HG03280 (cell line): ENCODE data around the gene EEIG2.
"Not testable (repeated sequence)": the region's sequence is repeated elsewhere in the genome, so short reads cannot be mapped to it uniquely, and the experiment has no call there.

Source experiments
- ATAC-seq: cut with Tn5 transposase; IDR thresholded peaks from one replicate; pipeline ENCODE4 v1.9.1; 2021; ENCODE audit warnings: mild to moderate bottlenecking, moderate library complexity; ENCODE audit not compliant: unreplicated experiment

Gene EEIG2

DNA sequence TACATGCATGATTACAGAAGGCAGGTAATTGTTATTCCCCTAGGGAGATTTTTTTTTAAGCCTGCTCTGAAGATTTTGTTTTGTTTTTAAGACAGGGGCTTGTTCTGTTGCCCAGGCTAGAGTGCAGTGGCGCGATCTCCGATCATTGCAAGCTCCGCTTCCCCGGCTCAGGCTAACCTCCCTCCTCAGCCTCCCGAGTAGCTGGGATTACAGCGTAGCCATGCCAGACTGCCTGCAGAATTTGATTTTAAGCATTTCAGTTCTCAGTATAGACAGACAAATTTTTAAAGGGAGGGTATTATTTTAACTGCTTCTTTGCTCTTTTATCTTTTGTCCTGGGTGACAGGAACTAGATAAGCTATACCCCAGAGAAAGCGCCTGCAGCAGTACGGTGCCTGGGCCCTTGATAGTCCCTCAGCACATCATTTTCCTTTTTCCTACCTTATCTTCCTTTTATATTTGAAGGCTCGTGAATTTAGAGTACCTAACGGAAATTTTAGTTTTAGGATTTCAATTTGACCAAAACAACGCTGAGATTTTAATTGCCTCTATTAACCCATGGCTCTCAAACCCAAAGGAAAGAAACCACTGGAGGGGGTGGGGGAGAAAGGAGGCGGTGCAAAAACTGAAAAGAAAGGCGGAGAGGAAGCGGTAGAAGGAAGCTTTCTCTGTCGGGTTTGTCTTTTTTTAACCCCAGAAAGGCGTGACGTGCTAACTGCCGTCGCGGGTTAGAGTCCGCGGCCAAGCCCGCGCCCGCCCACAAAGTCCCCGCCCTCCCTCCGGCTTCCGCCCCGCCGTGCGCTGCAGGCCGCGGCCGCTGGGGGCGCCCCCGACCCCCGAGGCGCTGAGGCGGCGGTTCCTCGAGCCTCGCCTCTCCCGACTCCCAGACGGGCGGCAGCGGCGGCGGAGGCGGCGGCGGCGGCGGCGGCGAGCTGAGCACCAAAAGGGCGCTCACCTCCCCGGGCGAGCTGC is at the start of gene EEIG2:
Gene EEIG2, plus strand, starts transcription at position 886 of the 972 bp plus-strand sequence. CDS start 329 bp downstream, outside the sequence.
- peak; percentile 89 for ATAC-seq

GRCh38 chr1:108511764-108512163 is 48.1 kb upstream of the EEIG2 start:
- ATAC-seq = no peak

- ATAC-seq = no peak
Measured at GRCh38 chr1:108512239-108513043, 47.5 kb upstream of the EEIG2 start.

DNA sequence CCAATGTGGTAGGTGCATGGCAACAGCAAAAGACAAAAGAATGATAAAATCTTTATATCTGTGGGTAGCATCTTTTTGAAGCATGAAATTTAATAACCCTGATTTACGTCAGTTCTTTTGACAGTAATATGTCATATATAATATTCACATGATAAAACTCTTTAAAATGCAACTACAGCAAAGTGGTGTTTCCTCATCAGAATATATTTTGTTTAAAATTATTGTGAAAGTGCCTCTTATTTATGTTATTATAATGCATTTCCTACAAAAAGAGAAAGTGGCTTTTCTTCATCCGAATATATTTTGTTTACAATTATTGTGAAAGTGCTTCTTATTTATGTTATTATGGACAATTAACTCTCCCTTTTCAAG is 46.9 kb upstream of the EEIG2 start:
- ATAC-seq = no peak

- not testable (repeated sequence) for ATAC-seq
Measured at GRCh38 chr1:108513914-108514313, 46.0 kb upstream of the EEIG2 start.

DNA sequence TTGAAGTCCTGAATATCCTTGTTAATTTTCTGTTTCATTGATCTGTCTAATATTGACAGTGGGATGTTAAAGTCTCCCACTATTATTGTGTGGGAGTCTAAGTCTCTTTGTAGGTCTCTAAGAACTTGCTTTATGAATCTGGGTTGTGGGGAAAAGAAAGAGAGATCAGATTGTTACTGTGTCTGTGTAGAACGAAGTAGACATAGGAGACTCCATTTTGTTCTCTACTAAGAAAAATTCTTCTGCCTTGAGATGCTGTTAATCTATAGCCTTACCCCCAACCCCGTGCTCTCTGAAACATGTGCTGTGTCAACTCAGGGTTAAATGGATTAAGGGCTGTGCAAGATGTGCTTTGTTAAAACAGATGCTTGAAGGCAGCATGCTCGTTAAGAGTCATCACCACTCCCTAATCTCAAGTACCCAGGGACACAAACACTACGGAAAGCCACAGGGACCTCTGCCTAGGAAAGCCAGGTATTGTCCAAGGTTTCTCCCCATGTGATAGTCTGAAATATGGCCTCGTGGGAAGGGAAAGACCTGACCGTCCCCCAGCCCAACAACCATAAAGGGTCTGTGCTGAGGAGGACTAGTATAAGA is 42.5 kb upstream of the EEIG2 start:
- ATAC-seq = not testable (repeated sequence)

DNA sequence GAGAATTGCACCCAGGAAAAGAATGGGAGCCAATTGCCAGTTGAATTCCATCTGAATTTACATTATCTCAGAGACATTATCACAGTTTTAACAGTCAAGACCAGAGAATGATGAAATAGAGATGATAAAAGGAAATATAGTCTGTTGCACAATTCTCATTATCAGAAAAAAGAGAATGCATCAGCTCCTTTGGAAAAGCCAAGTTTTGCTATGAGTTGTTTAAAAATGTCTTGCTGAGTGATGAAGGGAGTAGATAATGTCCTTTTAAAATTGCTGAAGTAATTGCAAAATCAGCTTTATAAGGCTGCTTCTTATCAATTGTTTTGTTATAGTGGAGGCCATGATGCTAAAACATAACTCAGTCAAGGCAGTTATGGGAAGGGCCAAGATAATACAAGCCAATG is 37.9 kb upstream of the EEIG2 start:
- no peak for ATAC-seq

DNA sequence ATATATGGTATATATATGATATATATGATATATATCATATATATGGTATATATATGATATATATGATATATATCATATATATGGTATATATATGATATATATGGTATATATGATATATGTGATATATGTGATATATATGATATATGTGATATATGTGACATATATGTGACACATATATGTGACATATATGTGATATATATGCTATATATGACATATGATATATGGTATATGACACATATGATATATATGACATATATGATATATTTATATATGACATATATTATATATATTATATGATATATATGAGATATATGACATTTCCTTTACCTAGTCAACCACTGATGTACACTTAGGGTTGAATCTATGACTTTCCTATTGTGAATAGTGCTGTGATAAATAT is 36.1 kb upstream of the EEIG2 start:
- no peak for ATAC-seq

DNA sequence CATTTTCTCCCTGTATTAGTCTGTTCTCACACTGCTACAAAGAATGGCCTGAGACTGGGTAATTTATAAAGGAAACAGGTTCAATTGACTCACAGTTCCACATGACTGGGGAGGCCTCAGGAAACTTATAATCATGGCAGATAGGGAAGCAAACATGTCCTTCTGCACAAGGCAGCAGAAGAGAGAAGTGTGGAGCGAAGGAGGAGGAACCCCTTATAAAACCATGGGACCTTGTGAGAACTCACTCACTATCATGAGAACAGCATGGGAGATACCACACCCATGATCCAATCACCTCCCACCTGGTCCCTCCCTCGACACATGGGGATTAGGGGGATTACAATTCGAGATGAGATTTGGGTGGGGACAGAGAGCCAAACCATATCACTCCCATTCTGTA is 35.2 kb upstream of the EEIG2 start:
- ATAC-seq = no peak

- ATAC-seq = no peak
Measured at GRCh38 chr1:108527135-108527534, 32.8 kb upstream of the EEIG2 start.

GRCh38 chr1:108527837-108528236 is 32.1 kb upstream of the EEIG2 start:
- ATAC-seq = no peak

DNA sequence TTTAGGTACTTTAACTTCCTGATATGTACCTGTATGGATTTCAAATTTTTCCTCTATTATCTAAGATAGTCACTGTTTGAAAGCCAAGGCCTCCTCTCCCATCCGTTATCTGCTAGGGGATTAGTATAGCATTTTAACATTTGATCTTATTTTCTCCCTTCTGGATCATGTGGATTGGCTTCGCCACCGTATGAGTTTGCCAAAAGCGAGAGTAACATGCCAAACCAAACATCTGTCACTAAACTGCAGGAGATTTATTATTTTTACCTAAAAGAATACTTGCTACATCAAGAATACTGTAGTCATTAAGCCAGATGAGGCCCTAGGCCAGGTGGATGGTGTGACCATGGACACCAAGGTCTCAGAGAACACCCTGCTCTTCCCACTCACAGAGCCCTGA is 28.5 kb upstream of the EEIG2 start:
- no peak for ATAC-seq

DNA sequence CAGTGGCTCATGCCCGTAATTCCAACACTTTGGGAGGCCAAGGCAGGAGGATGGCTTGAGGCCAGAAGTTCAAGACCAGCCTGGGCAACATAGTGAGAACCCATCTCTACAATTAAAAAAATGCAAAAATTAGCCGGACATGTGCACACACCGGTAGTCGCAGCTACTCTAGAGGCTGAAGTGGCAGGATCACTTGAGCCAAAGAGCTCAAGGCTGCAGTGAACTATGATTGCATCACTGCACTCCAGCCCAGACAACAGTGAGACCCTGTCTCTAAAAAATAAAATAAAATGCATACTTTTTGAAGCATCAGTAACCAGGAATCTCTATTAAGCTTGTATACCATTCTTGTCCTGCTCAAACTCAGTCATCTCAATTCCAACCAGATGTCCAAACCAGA is 27.2 kb upstream of the EEIG2 start:
- ATAC-seq = no peak

DNA sequence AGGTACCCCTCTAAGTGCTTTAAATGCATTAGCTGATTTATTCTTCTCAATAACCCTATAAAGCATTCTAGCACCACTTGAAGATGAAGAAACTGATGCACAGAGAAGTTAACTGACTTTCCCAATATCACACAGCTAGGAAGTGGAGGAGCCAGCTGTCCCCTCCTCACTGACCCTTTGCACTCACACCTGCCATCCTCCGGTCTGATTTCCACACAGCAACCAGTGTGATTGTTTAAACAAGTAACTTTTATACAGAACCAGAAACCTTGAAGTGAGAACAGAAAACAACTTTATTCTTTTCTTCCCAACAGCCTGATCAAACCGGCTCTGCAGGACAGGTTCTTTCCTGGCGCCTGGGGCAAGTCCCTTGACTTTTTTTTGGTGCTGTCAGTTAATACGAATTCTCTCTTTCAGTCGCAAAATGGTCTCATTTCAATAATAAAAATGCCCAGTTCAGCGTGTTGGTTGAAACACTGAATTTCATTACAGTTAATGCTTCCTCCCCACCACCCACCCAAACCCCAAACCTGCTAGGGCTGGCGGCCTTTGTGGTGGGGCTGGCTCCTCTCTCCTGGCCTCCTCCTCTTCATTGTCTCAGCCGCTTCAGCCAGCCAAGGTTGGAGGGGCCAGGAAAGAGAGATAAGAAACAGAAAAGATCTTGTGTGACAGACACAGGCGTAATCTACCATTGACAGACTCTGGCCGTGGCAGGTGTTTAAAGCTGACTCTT is 26.4 kb upstream of the EEIG2 start:
- peak; percentile 54 for ATAC-seq

- ATAC-seq = no peak
Measured at GRCh38 chr1:108534759-108535158, 25.1 kb upstream of the EEIG2 start.

DNA sequence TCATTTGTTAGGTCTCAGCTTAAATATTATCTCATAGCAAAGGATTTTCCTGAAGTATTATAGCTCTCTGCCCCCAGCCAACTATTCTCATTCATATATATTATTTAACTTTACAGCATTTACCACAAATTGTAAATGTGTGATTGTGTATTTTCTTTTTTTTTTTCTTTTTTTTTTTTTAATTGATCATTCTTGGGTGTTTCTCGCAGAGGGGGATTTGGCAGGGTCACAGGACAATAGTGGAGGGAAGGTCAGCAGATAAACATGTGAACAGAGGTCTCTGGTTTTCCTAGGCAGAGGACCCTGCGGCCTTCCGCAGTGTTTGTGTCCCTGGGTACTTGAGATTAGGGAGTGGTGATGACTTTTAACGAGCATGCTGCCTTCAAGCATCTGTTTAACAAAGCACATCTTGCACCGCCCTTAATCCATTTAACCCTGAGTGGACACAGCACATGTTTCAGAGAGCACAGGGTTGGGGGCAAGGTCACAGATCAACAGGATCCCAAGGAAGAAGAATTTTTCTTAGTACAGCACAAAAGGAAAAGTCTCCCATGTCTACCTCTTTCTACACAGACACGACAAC is 24.5 kb upstream of the EEIG2 start:
- not testable (repeated sequence) for ATAC-seq

- not testable (repeated sequence) for ATAC-seq
Measured at GRCh38 chr1:108536021-108536420, 23.9 kb upstream of the EEIG2 start.

GRCh38 chr1:108536791-108537190 is 23.1 kb upstream of the EEIG2 start:
- ATAC-seq = not testable (repeated sequence)

GRCh38 chr1:108537976-108538375 is 21.9 kb upstream of the EEIG2 start:
- no peak for ATAC-seq

DNA sequence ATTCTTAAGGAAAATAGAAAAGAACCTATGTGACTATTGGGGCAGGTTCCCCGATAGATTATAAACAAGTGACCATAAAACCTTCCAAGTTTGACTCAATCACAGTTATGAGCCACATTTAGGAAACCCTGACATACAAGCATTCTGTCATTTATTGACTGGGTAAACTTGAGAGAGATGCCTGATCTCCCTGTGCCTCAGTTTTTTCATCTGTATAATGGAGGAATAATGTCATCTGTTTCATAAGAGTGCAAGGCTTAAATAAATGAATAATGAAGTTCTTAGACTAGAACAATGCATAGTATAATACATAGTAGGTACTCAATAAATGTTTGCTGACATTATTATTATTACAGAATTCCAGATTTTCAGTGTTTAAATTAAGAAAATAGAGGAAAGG is 18.9 kb upstream of the EEIG2 start:
- no peak for ATAC-seq
